AG04450 (cell line): ENCODE data around the gene SPEF2. TPM values are rescaled to one million over a fixed set of nuclear protein-coding genes. Genes with fewer than 3 reads are reported as not detected.

ENCODE experiments used
- CTCF ChIA-PET: fragments of 300-600, 350-600 bp; formaldehyde crosslinking; extraction: SDS; loops from one replicate; lab custom pipeline; 2022; ENCODE audit warnings: antibody characterized with exemption, inconsistent platforms; lab: Charles Lee
- POLR2A ChIA-PET: fragments of 350-600 bp; formaldehyde crosslinking; extraction: SDS; loops from one replicate; lab custom pipeline; 2021; ENCODE audit warnings: antibody characterized with exemption, inconsistent platforms; lab: Yijun Ruan, JAX
- DNase-seq: peaks from one replicate; pipeline ENCODE4 v3.0.0-alpha.2; 2011; ENCODE audit warnings: low read depth, low spot score
- H3K27ac ChIP-seq: one replicate; pipeline ENCODE4 v1.5.1; 2012; ENCODE audit warnings: low read depth, low read length, control low read depth
- H3K27me3 ChIP-seq: one replicate; pipeline ENCODE4 v1.6.0; 2012; ENCODE audit warnings: low read length; ENCODE audit not compliant: control insufficient read depth, insufficient read depth
- H3K4me3 ChIP-seq: 2 replicates; pipeline ENCODE4 v1.5.1; 2011; ENCODE audit warnings: mild to moderate bottlenecking, low read depth, low read length, control low read depth
- H3K9me3 ChIP-seq: 2 replicates; pipeline ENCODE4 v1.5.1; 2012; ENCODE audit warnings: low read length; ENCODE audit not compliant: control insufficient read depth, insufficient read depth
- CTCF ChIP-seq: IDR thresholded peaks from 2 replicates; pipeline ENCODE4 v1.5.1; 2011; ENCODE audit warnings: low read depth, low read length, control low read depth, inconsistent platforms
- polyA plus RNA-seq: library from polyadenylated mRNA; depleted of rRNA; stranded (reverse); fragments of >200 nt; gene quantifications from 2 replicates; pipeline ENCODE4 v1.2.3, GENCODE V29; 2011

The SPEF2 gene
- polyA plus RNA-seq, 1 experiment = 4.2 TPM

GRCh38 chr5:35618781-35619180 is 1.1 kb downstream of the SPEF2 start:
- Histone ChIP-seq H3K27me3 (no peaks in the 10 kb centered on the region), H3K27ac (no peak overlapping the region), H3K4me3 (no peak overlapping the region), H3K9me3 (no peaks in the 10 kb centered on the region; the same call in 1 of the 2 replicates)
- ChIA-PET POLR2A (no interaction called here), CTCF (interaction anchor here (1.4 to 4.8 kb wide), 3 partner anchors 32 to 307 kb away, joined by 5 to 104 read pairs (median 16); no protein-coding TSS in a partner anchor)
- no peak for TF ChIP-seq CTCF
- no peak for DNase-seq

- TF ChIP-seq CTCF = no peak
- Histone ChIP-seq H3K9me3 (no peaks in the 10 kb centered on the region; the same call in 1 of the 2 replicates), H3K4me3 (no peak overlapping the region), H3K27ac (no peak overlapping the region), H3K27me3 (no peaks in the 10 kb centered on the region)
- POLR2A ChIA-PET = interaction anchor here (0.6 kb wide), 1 partner anchor 14 kb away, joined by 3 read pairs; no protein-coding TSS in a partner anchor
- CTCF ChIA-PET = interaction anchor here (0.6 to 9.5 kb wide), 2 partner anchors 237 to 303 kb away, joined by 4 to 61 read pairs; no protein-coding TSS in a partner anchor
- no peak for DNase-seq
Measured at GRCh38 chr5:35622974-35623373, 5.3 kb downstream of the SPEF2 start.

- TF ChIP-seq CTCF = no peak
- DNase-seq = no peak
- ChIA-PET CTCF (interaction anchor here (9.5 kb wide), 1 partner anchor 302 kb away, joined by 61 read pairs; no protein-coding TSS in a partner anchor), POLR2A (no interaction called here)
- Histone ChIP-seq H3K27me3 (no peaks in the 10 kb centered on the region), H3K4me3 (no peak overlapping the region), H3K27ac (no peak overlapping the region), H3K9me3 (no peaks in the 10 kb centered on the region)
Measured at GRCh38 chr5:35623991-35624390, 6.3 kb downstream of the SPEF2 start.

GRCh38 chr5:35626108-35626507 is 8.4 kb downstream of the SPEF2 start:
- Histone ChIP-seq H3K27ac (no peak overlapping the region), H3K4me3 (no peak overlapping the region), H3K9me3 (no peaks in the 10 kb centered on the region), H3K27me3 (no peaks in the 10 kb centered on the region)
- DNase-seq = no peak
- ChIA-PET POLR2A (no interaction called here), CTCF (interaction anchor here (3.6 to 9.5 kb wide), 2 partner anchors 9 to 299 kb away, joined by 29 to 61 read pairs; partner anchors contain the start of gene SPEF2)
- no peak for TF ChIP-seq CTCF

- DNase-seq = no peak
- H3K9me3 ChIP-seq = no peaks in the 10 kb centered on the region
- no peaks in the 10 kb centered on the region for H3K27me3 ChIP-seq
- ChIA-PET CTCF (interaction anchor here (3.6 to 9.5 kb wide), 2 partner anchors 10 to 299 kb away, joined by 29 to 61 read pairs; partner anchors contain the start of gene SPEF2), POLR2A (no interaction called here)
- H3K4me3 ChIP-seq = no peak overlapping the region
- no peak for TF ChIP-seq CTCF
- H3K27ac ChIP-seq = no peak overlapping the region
Measured at GRCh38 chr5:35626553-35626952, 8.9 kb downstream of the SPEF2 start.
